Cardiac fibroblast (primary cell): ENCODE results near the gene DSG2.

Source experiments
- DNase-seq, 2 donors: peaks; one replicate each; pipeline versions ENCODE4 v3.0.0 to v3.0.0-alpha.2; 2010; ENCODE audit warnings: low read depth in 2 of 2
- H3K4me3 ChIP-seq, 2 donors: replicated peaks in 1 of 2; 1 replicate in 1 of 2; 2 replicates in 1 of 2; pipeline ENCODE4 v1.5.1; 2011; ENCODE audit warnings: low read depth in 2 of 2, low read length in 2 of 2, mild to moderate bottlenecking in 2 of 2, moderate library complexity in 1 of 2
- TF ChIP-seq, protein P1 (sequence below): IDR thresholded peaks from one replicate; pipeline ENCODE4 v1.5.1; 2011; ENCODE audit warnings: low read depth, mild to moderate bottlenecking, low read length, inconsistent platforms

DSG2 gene

DNA sequence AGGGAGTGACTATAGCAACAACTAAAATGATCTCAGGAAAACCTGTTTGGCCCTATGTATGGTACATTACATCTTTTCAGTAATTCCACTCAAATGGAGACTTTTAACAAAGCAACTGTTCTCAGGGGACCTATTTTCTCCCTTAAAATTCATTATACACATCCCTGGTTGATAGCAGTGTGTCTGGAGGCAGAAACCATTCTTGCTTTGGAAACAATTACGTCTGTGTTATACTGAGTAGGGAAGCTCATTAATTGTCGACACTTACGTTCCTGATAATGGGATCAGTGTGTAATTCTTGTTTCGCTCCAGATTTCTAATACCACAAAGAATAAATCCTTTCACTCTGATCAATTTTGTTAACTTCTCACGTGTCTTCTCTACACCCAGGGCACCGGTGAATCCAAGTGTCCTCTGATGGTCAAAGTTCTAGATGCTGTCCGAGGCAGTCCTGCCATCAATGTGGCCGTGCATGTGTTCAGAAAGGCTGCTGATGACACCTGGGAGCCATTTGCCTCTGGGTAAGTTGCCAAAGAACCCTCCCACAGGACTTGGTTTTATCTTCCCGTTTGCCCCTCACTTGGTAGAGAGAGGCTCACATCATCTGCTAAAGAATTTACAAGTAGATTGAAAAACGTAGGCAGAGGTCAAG, 94.7 kb downstream of the DSG2 start:
- TF ChIP-seq, protein P1, sequence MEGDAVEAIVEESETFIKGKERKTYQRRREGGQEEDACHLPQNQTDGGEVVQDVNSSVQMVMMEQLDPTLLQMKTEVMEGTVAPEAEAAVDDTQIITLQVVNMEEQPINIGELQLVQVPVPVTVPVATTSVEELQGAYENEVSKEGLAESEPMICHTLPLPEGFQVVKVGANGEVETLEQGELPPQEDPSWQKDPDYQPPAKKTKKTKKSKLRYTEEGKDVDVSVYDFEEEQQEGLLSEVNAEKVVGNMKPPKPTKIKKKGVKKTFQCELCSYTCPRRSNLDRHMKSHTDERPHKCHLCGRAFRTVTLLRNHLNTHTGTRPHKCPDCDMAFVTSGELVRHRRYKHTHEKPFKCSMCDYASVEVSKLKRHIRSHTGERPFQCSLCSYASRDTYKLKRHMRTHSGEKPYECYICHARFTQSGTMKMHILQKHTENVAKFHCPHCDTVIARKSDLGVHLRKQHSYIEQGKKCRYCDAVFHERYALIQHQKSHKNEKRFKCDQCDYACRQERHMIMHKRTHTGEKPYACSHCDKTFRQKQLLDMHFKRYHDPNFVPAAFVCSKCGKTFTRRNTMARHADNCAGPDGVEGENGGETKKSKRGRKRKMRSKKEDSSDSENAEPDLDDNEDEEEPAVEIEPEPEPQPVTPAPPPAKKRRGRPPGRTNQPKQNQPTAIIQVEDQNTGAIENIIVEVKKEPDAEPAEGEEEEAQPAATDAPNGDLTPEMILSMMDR, result no peak
- no peak for DNase-seq
- H3K4me3 ChIP-seq, result no peak overlapping the region

GRCh38 chr18:31595121-31595771, 97.3 kb downstream of the DSG2 start:
- DNase-seq, result no peak
- H3K4me3 ChIP-seq, result no peak overlapping the region
- TF ChIP-seq, protein P1, result no peak

DNA sequence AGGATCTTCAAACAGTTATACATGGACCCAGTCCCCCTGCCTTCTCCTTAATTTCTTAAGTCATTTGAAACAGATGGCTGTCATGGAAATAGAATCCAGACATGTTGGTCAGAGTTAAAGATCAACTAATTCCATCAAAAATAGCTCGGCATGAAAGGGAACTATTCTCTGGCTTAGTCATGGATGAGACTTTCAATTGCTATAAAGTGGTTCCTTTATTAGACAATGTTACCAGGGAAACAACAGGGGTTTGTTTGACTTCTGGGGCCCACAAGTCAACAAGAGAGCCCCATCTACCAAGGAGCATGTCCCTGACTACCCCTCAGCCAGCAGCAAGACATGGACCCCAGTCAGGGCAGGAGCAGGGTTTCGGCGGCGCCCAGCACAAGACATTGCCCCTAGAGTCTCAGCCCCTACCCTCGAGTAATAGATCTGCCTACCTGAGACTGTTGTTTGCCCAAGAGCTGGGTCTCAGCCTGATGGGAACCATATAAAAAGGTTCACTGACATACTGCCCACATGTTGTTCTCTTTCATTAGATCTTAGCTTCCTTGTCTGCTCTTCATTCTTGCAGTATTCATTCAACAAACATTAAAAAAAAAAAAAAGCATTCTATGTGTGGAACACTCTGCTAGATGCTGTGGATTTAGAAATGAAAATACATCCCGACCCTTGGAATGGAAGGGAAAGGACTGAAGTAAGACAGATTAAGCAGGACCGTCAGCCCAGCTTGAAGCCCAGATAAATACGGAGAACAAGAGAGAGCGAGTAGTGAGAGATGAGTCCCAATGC, 98.3 kb downstream of the DSG2 start:
- TF ChIP-seq, protein P1, result no peak
- H3K4me3 ChIP-seq, result no peak overlapping the region
- DNase-seq, result no peak

DNA sequence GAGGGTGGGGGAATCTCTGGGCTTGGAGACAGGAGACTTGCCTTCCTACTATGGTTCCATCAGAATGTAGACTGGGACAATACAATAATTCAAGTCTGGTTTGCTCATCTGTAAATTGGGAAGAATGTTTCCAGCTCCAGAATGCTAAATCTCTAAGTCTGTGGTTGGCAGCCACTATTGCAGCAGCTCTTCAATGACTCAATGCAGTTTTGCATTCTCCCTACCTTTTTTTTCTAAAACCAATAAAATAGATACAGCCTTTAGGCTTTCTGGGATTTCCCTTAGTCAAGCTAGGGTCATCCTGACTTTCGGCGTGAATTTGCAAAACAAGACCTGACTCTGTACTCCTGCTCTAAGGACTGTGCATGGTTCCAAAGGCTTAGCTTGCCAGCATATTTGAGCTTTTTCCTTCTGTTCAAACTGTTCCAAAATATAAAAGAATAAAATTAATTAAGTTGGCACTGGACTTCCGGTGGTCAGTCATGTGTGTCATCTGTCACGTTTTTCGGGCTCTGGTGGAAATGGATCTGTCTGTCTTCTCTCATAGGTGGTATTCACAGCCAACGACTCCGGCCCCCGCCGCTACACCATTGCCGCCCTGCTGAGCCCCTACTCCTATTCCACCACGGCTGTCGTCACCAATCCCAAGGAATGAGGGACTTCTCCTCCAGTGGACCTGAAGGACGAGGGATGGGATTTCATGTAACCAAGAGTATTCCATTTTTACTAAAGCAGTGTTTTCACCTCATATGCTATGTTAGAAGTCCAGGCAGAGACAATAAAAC, 100.2 kb downstream of the DSG2 start:
- H3K4me3 ChIP-seq, result no peak overlapping the region
- TF ChIP-seq, protein P1, result no peak
- no peak for DNase-seq
